Karpas-422 (cell line): ENCODE data around the gene SLC25A1. TPM values are rescaled to one million over a fixed set of nuclear protein-coding genes. Genes with fewer than 3 reads are reported as not detected.

ENCODE experiments used
- DNase-seq: peaks from one replicate; pipeline ENCODE4 v3.0.0-alpha.2; 2015
- H2AFZ ChIP-seq: fragments of 200-600 bp; sonication (generic); 2 replicates; pipeline ENCODE4 v1.6.1; 2014; ENCODE audit warnings: antibody characterized with exemption, low read length, mixed read lengths
- H3K27ac ChIP-seq: fragments of 200-600 bp; sonication (generic); 2 replicates; pipeline ENCODE4 v1.5.1; 2014; ENCODE audit warnings: mild to moderate bottlenecking, low read length, moderate library complexity
- H3K27me3 ChIP-seq: fragments of 200-600 bp; sonication (generic); 2 replicates; pipeline ENCODE4 v1.6.1; 2014; ENCODE audit warnings: low read length, mixed read lengths
- H3K36me3 ChIP-seq: fragments of 200-600 bp; sonication (generic); 2 replicates; pipeline ENCODE4 v1.6.1; 2014; ENCODE audit warnings: low read length, mixed read lengths; ENCODE audit not compliant: insufficient read depth
- H3K4me1 ChIP-seq: fragments of 200-600 bp; sonication (generic); 2 replicates; pipeline ENCODE4 v1.6.1; 2014; ENCODE audit warnings: mild to moderate bottlenecking, low read length, mixed read lengths
- H3K4me2 ChIP-seq: fragments of 200-600 bp; sonication (generic); 2 replicates; pipeline ENCODE4 v1.6.1; 2014; ENCODE audit warnings: low read length, low read depth, mild to moderate bottlenecking; ENCODE audit not compliant: poor library complexity, severe bottlenecking
- H3K4me3 ChIP-seq: fragments of 200-600 bp; sonication (generic); 2 replicates; pipeline ENCODE4 v1.5.1; 2014; ENCODE audit warnings: mild to moderate bottlenecking, antibody characterized with exemption, low read length, mixed read lengths
- H3K79me2 ChIP-seq: fragments of 200-600 bp; sonication (generic); 2 replicates; pipeline ENCODE4 v1.6.1; 2014; ENCODE audit warnings: mild to moderate bottlenecking, low read length, mixed read lengths
- H3K9ac ChIP-seq: fragments of 200-600 bp; sonication (generic); 2 replicates; pipeline ENCODE4 v1.6.0; 2014; ENCODE audit warnings: low read length
- H3K9me2 ChIP-seq: fragments of 200-600 bp; sonication (generic), shearing (Covaris generic); replicated peaks from 2 replicates; pipeline ENCODE4 v1.6.0; 2014; ENCODE audit warnings: mild to moderate bottlenecking, low read length, moderate library complexity; ENCODE audit not compliant: insufficient read depth
- H3K9me3 ChIP-seq: fragments of 300-700, 200-600 bp; sonication (generic); 2 replicates; pipeline ENCODE4 v1.6.1; 2014; ENCODE audit warnings: low read length, mixed read lengths
- H4K20me1 ChIP-seq: fragments of 200-600 bp; sonication (generic); 2 replicates; pipeline ENCODE4 v1.6.1; 2014; ENCODE audit warnings: mild to moderate bottlenecking, antibody characterized with exemption, low read length, low read depth; ENCODE audit not compliant: insufficient read depth
- total RNA-seq: library from RNA; depleted of rRNA; stranded (reverse); fragments of >200 nt; shearing (Covaris generic); gene quantifications from 2 replicates; pipeline ENCODE4 v1.2.3, GENCODE V29; 2014; ENCODE audit warnings: low replicate concordance

Gene SLC25A1
- total RNA-seq, 1 experiment from 2014 or later, result 163 TPM

- Histone ChIP-seq H3K4me2 (no peak overlapping the region), H3K36me3 (peaks cover 16% of the 10 kb centered on the region; the same call in 1 of the 2 replicates), H2AFZ (no peak overlapping the region), H3K79me2 (no peaks in the 10 kb centered on the region), H3K9me2 (no peaks in the 10 kb centered on the region), H3K4me1 (no peaks in the 10 kb centered on the region), H4K20me1 (no peaks in the 10 kb centered on the region), H3K27ac (no peak overlapping the region), H3K4me3 (no peak overlapping the region), H3K9me3 (no peaks in the 10 kb centered on the region), H3K9ac (no peak overlapping the region), H3K27me3 (no peaks in the 10 kb centered on the region)
- DNase-seq, result no peak
Observed at GRCh38 chr22:19137384-19138216, 40.9 kb downstream of the SLC25A1 start.

- H3K4me1 ChIP-seq, result no peaks in the 10 kb centered on the region
- no peaks in the 10 kb centered on the region for H3K9me3 ChIP-seq
- no peaks in the 10 kb centered on the region for H3K27me3 ChIP-seq
- DNase-seq, result no peak
- H3K36me3 ChIP-seq, result peaks cover 10% of the 10 kb centered on the region; the same call in 1 of the 2 replicates
- no peak overlapping the region for H3K27ac ChIP-seq
- no peak overlapping the region for H2AFZ ChIP-seq
- H3K4me2 ChIP-seq, result no peak overlapping the region
- H3K79me2 ChIP-seq, result no peaks in the 10 kb centered on the region
- no peaks in the 10 kb centered on the region for H4K20me1 ChIP-seq
- H3K9ac ChIP-seq, result no peak overlapping the region
- no peak overlapping the region for H3K4me3 ChIP-seq
- no peaks in the 10 kb centered on the region for H3K9me2 ChIP-seq
Observed at GRCh38 chr22:19136915-19137314, 41.6 kb downstream of the SLC25A1 start.

- Histone ChIP-seq H2AFZ (no peak overlapping the region), H3K4me3 (no peak overlapping the region), H3K9me2 (no peaks in the 10 kb centered on the region), H3K9me3 (no peaks in the 10 kb centered on the region), H3K4me1 (no peaks in the 10 kb centered on the region), H3K9ac (no peak overlapping the region), H3K36me3 (no peaks in the 10 kb centered on the region), H3K27me3 (no peaks in the 10 kb centered on the region), H3K79me2 (no peaks in the 10 kb centered on the region), H3K27ac (no peak overlapping the region), H4K20me1 (no peaks in the 10 kb centered on the region), H3K4me2 (no peak overlapping the region)
- no peak for DNase-seq
Observed at GRCh38 chr22:19134874-19135273, 43.7 kb downstream of the SLC25A1 start.

- DNase-seq, result no peak
- Histone ChIP-seq H3K27me3 (no peaks in the 10 kb centered on the region), H3K4me2 (no peak overlapping the region), H3K79me2 (no peaks in the 10 kb centered on the region), H2AFZ (no peak overlapping the region), H3K4me3 (no peak overlapping the region), H4K20me1 (no peaks in the 10 kb centered on the region), H3K9me3 (no peaks in the 10 kb centered on the region), H3K9me2 (no peaks in the 10 kb centered on the region), H3K27ac (no peak overlapping the region), H3K9ac (no peak overlapping the region), H3K36me3 (no peaks in the 10 kb centered on the region), H3K4me1 (no peaks in the 10 kb centered on the region)
Observed at GRCh38 chr22:19134176-19134831, 44.2 kb downstream of the SLC25A1 start.

GRCh38 chr22:19133561-19133960 lies 45.0 kb downstream of the SLC25A1 start:
- no peak overlapping the region for H3K9ac ChIP-seq
- no peaks in the 10 kb centered on the region for H3K9me3 ChIP-seq
- H3K27ac ChIP-seq, result no peak overlapping the region
- H3K79me2 ChIP-seq, result no peaks in the 10 kb centered on the region
- no peaks in the 10 kb centered on the region for H3K9me2 ChIP-seq
- no peaks in the 10 kb centered on the region for H3K27me3 ChIP-seq
- H3K4me1 ChIP-seq, result no peaks in the 10 kb centered on the region
- H2AFZ ChIP-seq, result no peak overlapping the region
- no peak overlapping the region for H3K4me2 ChIP-seq
- no peaks in the 10 kb centered on the region for H3K36me3 ChIP-seq
- no peaks in the 10 kb centered on the region for H4K20me1 ChIP-seq
- no peak overlapping the region for H3K4me3 ChIP-seq
- DNase-seq, result no peak

GRCh38 chr22:19132693-19133400 lies 45.7 kb downstream of the SLC25A1 start:
- Histone ChIP-seq H3K27ac (no peak overlapping the region), H4K20me1 (no peaks in the 10 kb centered on the region), H3K9me3 (no peaks in the 10 kb centered on the region), H3K36me3 (no peaks in the 10 kb centered on the region), H3K27me3 (no peaks in the 10 kb centered on the region), H3K9ac (no peak overlapping the region), H3K9me2 (no peaks in the 10 kb centered on the region), H3K4me3 (no peak overlapping the region), H3K79me2 (no peaks in the 10 kb centered on the region), H3K4me1 (no peaks in the 10 kb centered on the region), H2AFZ (no peak overlapping the region), H3K4me2 (no peak overlapping the region)
- no peak for DNase-seq

- Histone ChIP-seq H3K9ac (no peak overlapping the region), H3K79me2 (no peaks in the 10 kb centered on the region), H4K20me1 (no peaks in the 10 kb centered on the region), H3K9me3 (no peaks in the 10 kb centered on the region), H2AFZ (no peak overlapping the region), H3K4me3 (no peak overlapping the region), H3K36me3 (no peaks in the 10 kb centered on the region), H3K4me2 (no peak overlapping the region), H3K9me2 (no peaks in the 10 kb centered on the region), H3K27ac (no peak overlapping the region), H3K4me1 (no peaks in the 10 kb centered on the region), H3K27me3 (no peaks in the 10 kb centered on the region)
- no peak for DNase-seq
Observed at GRCh38 chr22:19132153-19132552, 46.4 kb downstream of the SLC25A1 start.

GRCh38 chr22:19131685-19132015 lies 46.9 kb downstream of the SLC25A1 start:
- Histone ChIP-seq H3K27me3 (no peaks in the 10 kb centered on the region), H4K20me1 (no peaks in the 10 kb centered on the region), H3K9me2 (no peaks in the 10 kb centered on the region), H3K9me3 (no peaks in the 10 kb centered on the region), H3K4me2 (no peak overlapping the region), H3K36me3 (no peaks in the 10 kb centered on the region), H3K4me3 (no peak overlapping the region), H3K27ac (no peak overlapping the region), H3K79me2 (no peaks in the 10 kb centered on the region), H3K4me1 (no peaks in the 10 kb centered on the region), H2AFZ (no peak overlapping the region), H3K9ac (no peak overlapping the region)
- no peak for DNase-seq
